ENCODE data around the gene TRIM10.

TRIM10 gene

DNA sequence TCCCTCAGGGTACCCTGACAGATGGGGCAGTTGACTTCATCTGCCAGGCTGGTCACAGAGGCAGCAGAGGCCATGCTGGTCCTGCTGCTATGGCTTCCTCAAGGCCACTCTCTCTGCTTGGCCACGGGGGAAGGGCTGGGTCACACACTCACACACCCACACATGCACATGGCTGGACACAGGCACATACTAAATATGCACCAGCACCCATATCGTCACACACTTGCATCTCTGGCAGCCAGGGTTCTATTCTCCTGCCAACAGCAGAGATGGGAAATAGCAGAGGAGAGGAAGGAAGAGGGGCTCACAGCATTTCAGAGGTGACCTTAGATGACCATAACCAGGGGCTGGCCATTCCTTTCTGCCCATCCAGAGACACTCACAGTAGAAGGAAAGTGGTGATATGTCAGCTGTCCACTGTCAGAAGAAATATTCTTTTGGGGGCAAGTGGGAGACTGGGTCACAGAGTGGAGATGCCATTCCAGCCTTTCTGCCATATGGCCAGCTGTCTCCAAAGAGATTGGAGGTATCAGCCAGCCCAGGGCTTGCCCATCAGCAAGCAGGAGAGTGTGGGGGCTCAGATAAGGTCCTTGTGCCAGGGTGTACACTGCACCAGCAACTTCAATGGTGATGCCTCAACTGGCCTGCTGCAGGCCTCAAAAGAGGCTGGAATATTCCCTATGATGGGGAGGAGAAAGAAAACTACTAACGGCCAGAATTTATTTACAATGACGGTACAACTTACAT, at the start of gene TRIM10:
Gene TRIM10, minus strand, starts transcription at position 427 of the 747 bp plus-strand sequence. Its CDS starts 353 bp downstream, at position 74.
- no peak for DNase-seq (ENCODE audit: low spot score)

DNA sequence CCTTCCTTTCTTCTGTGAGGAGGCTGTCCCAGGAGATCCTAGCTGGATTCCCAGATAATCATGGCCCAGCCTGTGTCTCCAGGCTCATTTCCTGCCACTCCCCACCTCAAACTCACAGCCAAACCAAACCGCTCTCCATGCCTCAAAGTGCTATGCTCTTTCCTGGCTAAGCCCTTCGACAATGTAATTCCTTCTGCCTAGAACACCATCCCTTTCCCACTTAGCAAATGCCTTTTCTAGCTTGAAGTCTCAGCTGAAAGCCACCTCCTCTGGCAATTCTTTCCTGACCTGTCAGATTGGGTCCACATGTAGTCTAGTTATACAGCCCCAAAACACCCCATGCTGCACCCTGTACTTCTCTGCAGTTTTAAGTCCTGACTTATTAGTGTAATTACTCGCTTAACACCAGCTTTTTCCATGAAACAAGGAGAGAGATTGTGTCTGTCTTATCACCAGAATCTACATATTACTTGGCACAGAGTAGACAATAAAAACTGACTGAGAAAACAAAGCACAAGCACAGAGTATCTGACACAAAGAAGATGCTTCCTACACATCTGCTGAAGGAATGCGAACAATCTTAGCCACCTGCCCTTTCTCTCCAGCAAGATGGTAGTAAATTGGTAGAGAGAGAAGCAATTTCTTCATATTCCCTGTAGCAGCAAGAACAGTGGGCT, 46.7 kb upstream of the TRIM10 start:
- DNase-seq (ENCODE audit: low spot score) = no peak

GRCh38 chr6:30206799-30207618, 46.0 kb upstream of the TRIM10 start:
- no peak for DNase-seq (ENCODE audit: low spot score)

- no peak for DNase-seq (ENCODE audit: low spot score)
Measured at GRCh38 chr6:30206152-30206551, 45.1 kb upstream of the TRIM10 start.

- DNase-seq (ENCODE audit: low spot score) = no peak
Measured at GRCh38 chr6:30204116-30204515, 43.1 kb upstream of the TRIM10 start.

GRCh38 chr6:30202366-30202765, 41.4 kb upstream of the TRIM10 start:
- no peak for DNase-seq (ENCODE audit: low spot score)

GRCh38 chr6:30200551-30201281, 39.7 kb upstream of the TRIM10 start:
- peak; percentile 81 for DNase-seq (ENCODE audit: low spot score)

- DNase-seq (ENCODE audit: low spot score) = no peak
Measured at GRCh38 chr6:30198166-30199084, 37.4 kb upstream of the TRIM10 start.

DNA sequence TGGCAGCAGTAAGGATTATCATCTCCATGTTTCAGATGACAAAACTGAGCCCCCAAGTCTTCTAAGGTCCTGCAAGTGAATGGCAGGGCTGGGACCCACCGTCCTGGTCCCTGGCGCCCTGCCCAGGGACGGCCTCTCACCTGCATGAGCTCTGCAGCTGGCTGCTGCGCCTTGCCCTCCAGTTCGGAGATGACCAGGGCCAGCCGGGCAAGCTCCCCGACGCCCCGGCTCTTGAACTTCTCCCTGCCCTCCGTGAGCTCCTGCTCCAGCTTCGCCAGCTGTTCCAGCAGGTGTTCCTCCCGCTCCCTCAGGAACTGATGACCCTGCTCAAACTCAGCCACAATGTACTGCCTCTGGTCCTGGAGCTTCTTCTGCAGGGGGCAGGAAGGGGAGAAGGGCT, 35.4 kb upstream of the TRIM10 start:
- no peak for DNase-seq (ENCODE audit: low spot score)

- no peak for DNase-seq (ENCODE audit: low spot score)
Measured at GRCh38 chr6:30195951-30196350, 34.9 kb upstream of the TRIM10 start.

- no peak for DNase-seq (ENCODE audit: low spot score)
Measured at GRCh38 chr6:30194797-30195690, 34.0 kb upstream of the TRIM10 start.

- DNase-seq (ENCODE audit: low spot score) = no peak
Measured at GRCh38 chr6:30192076-30192475, 31.1 kb upstream of the TRIM10 start.

DNA sequence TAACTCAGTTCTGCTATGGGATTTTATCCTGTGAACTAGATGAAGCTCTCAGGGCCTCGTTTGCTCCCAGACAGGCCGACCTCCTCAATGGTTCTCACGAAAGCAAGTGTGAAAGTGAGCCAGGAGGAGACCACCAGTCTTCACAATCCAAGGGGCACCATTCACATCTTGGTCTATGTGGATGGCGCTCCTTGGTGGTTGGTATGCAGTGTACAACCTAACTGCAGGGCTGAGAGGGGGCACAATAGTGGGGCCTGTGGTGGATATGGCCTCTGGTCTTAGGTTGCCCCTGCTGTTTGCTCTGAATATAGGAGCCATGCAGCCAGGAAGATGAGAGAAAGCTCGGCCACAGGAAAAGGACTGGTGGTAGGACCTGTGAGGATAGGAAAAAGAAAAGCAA, 27.5 kb upstream of the TRIM10 start:
- DNase-seq (ENCODE audit: low spot score) = no peak

GRCh38 chr6:30185846-30186484, 25.0 kb upstream of the TRIM10 start:
- no peak for DNase-seq (ENCODE audit: low spot score)

GRCh38 chr6:30184417-30185031, 23.5 kb upstream of the TRIM10 start:
- DNase-seq (ENCODE audit: low spot score) = no peak

- no peak for DNase-seq (ENCODE audit: low spot score)
Measured at GRCh38 chr6:30180145-30180544, 19.1 kb upstream of the TRIM10 start.

GRCh38 chr6:30178837-30179236, 17.8 kb upstream of the TRIM10 start:
- DNase-seq (ENCODE audit: low spot score) = no peak

DNA sequence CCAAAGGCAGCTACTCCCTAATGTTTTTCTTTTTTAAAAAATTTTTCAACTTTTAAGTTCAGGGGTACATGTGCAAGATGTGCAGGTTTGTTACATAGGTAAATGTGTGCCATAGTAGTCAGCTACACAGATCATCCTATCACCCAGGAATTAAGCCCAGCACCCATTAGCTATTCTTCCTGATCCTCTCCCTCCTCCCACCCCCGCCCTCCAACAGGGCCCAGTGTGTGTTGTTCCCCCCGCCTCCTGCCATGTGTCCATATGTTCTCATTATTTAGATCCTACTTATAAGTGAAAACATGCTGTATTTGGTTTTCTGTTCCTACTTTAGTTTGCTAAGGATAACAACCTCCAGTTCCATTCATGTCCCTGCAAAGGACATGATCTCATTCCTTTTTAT, 14.8 kb upstream of the TRIM10 start:
- no peak for DNase-seq (ENCODE audit: low spot score)

DNA sequence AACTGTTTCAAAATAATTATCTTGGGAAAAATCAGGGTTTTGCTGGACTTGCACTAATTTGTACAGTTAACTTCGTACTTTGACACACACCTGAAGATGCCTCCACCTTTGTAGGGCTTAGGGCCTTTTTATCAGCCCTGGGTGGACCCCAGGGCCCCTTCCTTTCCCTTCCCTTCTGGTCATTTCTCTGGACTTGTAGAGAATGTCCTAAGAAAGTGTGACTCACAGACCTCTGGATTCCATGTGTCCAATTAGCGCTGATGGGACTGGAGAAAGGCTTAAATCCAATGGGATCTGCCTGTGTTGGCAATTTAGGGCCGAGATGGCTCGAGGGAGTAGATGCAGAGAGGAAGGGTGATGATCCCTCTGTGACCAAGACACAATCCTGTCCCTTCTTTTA, 11.7 kb upstream of the TRIM10 start:
- DNase-seq (ENCODE audit: low spot score) = no peak
